Adipocyte (in vitro differentiated cells): ENCODE data around the gene WNT16.
A peak's percentile ranks its signal among the peaks of the same experiment; 100 is the strongest.

Experiments
- DNase-seq: peaks from one replicate; pipeline ENCODE4 v3.0.0-alpha.2; 2015; ENCODE audit warnings: low read depth
- H3K27me3 ChIP-seq: replicated peaks from 2 replicates; pipeline ENCODE4 v1.7.0; 2013; ENCODE audit warnings: mild to moderate bottlenecking, low read length, moderate library complexity; ENCODE audit not compliant: control insufficient read depth, insufficient read depth
- H3K36me3 ChIP-seq: 2 replicates; pipeline ENCODE4 v1.7.0; 2013; ENCODE audit warnings: low read length, mild to moderate bottlenecking, moderate library complexity; ENCODE audit not compliant: control insufficient read depth, insufficient read depth, severe bottlenecking
- H3K4me1 ChIP-seq: 2 replicates; pipeline ENCODE4 v1.7.0; 2013; ENCODE audit warnings: mild to moderate bottlenecking, low read length, moderate library complexity; ENCODE audit not compliant: control insufficient read depth, insufficient read depth
- H3K4me3 ChIP-seq: 2 replicates; pipeline ENCODE4 v1.7.0; 2013; ENCODE audit warnings: mild to moderate bottlenecking, low read length, moderate library complexity
- H3K9ac ChIP-seq: 2 replicates; pipeline ENCODE4 v1.7.0; 2013; ENCODE audit warnings: mild to moderate bottlenecking, low read length, moderate library complexity
- H3K9me3 ChIP-seq: 2 replicates; pipeline ENCODE4 v1.7.0; 2013; ENCODE audit warnings: mild to moderate bottlenecking, low read length, moderate library complexity; ENCODE audit not compliant: control insufficient read depth

The WNT16 gene

GRCh38 chr7:121331574-121331973 is 2.8 kb downstream of the WNT16 start:
- no peaks in the 10 kb centered on the region for H3K9me3 ChIP-seq
- H3K27me3 ChIP-seq, result peaks cover 31% of the 10 kb centered on the region
- no peak overlapping the region for H3K9ac ChIP-seq
- no peak overlapping the region for H3K4me3 ChIP-seq
- no peak for DNase-seq
- peaks cover 13% of the 10 kb centered on the region for H3K4me1 ChIP-seq
- no peaks in the 10 kb centered on the region for H3K36me3 ChIP-seq

GRCh38 chr7:121334376-121334775 is 5.6 kb downstream of the WNT16 start:
- H3K9ac ChIP-seq, result no peak overlapping the region
- H3K27me3 ChIP-seq, result peaks cover 14% of the 10 kb centered on the region
- H3K4me3 ChIP-seq, result no peak overlapping the region
- H3K4me1 ChIP-seq, result peaks cover 10% of the 10 kb centered on the region
- no peak for DNase-seq
- H3K9me3 ChIP-seq, result no peaks in the 10 kb centered on the region
- no peaks in the 10 kb centered on the region for H3K36me3 ChIP-seq

DNA sequence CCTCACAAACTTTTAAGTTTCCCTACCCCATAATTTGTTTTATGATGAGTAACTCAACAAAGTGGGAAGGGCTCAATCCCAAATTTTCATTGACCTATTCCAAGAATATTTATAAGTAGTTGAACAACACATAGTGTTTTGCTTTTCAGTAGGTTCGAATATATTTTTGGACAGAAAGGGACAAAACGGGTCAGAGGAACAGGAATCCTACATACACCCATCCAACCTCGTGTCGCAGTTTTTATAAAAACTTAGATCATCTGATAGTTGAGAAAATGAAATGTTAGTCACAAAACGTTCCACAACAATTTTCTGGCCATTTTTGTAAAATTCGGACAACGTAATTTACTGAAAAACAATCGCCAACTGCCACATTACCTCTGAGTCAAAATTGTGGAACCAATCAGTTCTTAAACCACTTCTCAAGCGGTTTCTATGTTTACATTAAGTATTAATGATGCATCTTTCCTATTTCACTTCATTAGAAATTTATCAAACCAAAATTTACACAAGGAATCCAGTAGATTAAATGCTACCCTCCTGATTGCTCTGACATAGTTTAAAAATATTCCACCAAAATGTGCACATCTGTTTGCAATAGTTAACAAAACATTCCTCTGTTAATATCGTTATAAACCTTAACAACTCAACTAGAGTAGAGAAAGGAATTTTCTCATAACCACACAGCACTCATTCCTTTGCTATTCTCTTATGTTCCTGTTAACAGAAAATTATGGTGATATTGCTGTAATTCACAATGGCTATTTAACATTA is 6.3 kb downstream of the WNT16 start:
- no peak overlapping the region for H3K4me3 ChIP-seq
- H3K36me3 ChIP-seq, result no peaks in the 10 kb centered on the region
- H3K27me3 ChIP-seq, result peaks cover 8% of the 10 kb centered on the region
- no peaks in the 10 kb centered on the region for H3K9me3 ChIP-seq
- peaks cover 4% of the 10 kb centered on the region for H3K4me1 ChIP-seq
- H3K9ac ChIP-seq, result no peak overlapping the region
- DNase-seq, result peak; percentile 57

GRCh38 chr7:121336579-121336978 is 7.8 kb downstream of the WNT16 start:
- H3K9ac ChIP-seq, result no peak overlapping the region
- H3K9me3 ChIP-seq, result no peaks in the 10 kb centered on the region
- no peak for DNase-seq
- H3K36me3 ChIP-seq, result no peaks in the 10 kb centered on the region
- no peaks in the 10 kb centered on the region for H3K4me1 ChIP-seq
- peaks cover 1% of the 10 kb centered on the region for H3K27me3 ChIP-seq
- no peak overlapping the region for H3K4me3 ChIP-seq

DNA sequence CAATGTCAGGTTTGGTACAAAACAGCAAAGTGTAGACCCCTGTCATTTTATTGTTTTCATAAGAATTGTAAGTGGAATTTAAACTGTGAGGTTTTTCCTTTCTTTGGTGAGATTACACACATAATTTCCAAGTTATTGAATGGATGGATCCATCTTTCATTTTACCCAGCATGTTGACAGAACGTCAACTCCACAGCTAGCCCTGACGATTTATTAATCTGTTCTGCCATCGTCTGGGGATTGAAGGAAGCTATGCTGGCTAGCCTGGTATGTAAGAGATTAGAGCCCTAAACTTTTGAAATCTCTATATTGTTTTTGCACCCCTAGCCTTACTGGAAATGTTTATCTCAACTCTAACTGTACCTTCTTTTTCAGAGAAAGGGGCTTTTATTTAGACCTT is 8.6 kb downstream of the WNT16 start:
- Histone ChIP-seq H3K9ac (no peak overlapping the region), H3K36me3 (no peaks in the 10 kb centered on the region), H3K27me3 (no peaks in the 10 kb centered on the region), H3K4me1 (peaks cover 6% of the 10 kb centered on the region), H3K4me3 (no peak overlapping the region), H3K9me3 (no peaks in the 10 kb centered on the region)
- DNase-seq, result peak; percentile 52

DNA sequence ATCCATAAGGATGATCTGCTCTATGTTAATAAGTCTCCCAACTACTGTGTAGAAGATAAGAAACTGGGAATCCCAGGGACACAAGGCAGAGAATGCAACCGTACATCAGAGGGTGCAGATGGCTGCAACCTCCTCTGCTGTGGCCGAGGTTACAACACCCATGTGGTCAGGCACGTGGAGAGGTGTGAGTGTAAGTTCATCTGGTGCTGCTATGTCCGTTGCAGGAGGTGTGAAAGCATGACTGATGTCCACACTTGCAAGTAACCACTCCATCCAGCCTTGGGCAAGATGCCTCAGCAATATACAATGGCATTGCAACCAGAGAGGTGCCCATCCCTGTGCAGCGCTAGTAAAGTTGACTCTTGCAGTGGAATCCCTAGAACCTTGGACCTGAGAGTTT is 10.3 kb downstream of the WNT16 start:
- no peaks in the 10 kb centered on the region for H3K36me3 ChIP-seq
- H3K27me3 ChIP-seq, result no peaks in the 10 kb centered on the region
- H3K9me3 ChIP-seq, result no peaks in the 10 kb centered on the region
- no peak overlapping the region for H3K9ac ChIP-seq
- no peak overlapping the region for H3K4me3 ChIP-seq
- no peak for DNase-seq
- peaks cover 23% of the 10 kb centered on the region for H3K4me1 ChIP-seq

DNA sequence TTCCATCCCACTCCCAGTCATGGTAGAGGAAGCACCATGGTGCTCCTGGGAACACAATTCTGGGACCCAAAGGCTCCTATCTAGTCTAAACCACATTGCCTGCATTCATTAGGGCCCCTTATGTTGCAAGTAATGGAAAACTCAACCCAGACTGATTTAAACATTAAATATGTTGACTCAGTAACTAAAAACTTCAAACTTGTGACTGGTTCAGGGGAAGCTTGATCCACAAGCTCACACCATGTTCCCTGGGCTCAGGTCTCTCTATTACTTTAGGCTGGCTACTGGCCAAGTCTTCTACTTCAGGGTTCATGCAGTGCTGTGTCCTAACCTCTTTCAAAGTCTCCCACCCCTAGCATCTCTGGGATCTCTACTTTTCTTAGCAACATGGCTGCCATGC is 13.1 kb downstream of the WNT16 start:
- Histone ChIP-seq H3K9me3 (no peaks in the 10 kb centered on the region), H3K4me1 (peaks cover 37% of the 10 kb centered on the region), H3K27me3 (no peaks in the 10 kb centered on the region)

DNA sequence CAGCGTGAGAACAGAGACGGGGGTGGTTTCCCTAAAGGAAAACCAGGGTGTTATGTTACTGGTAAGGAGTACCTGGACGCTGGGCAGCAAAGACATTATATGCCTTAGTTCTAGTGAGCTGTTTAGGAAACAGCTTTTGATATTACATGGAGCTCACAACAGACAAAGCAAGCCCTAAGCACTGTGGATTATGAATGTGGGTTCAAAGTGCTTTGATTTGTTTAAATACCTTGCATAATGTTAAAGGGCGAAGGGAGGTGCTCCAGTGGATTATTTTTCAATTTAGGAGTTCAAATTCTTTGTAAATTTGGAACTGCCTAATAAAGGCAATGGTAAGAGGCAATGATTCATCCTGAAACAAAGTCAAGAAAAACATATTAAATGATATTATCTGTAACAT is 13.8 kb downstream of the WNT16 start:
- no peak overlapping the region for H3K9ac ChIP-seq
- H3K36me3 ChIP-seq, result peaks cover 8% of the 10 kb centered on the region
- H3K9me3 ChIP-seq, result no peaks in the 10 kb centered on the region
- peaks cover 37% of the 10 kb centered on the region for H3K4me1 ChIP-seq
- H3K27me3 ChIP-seq, result no peaks in the 10 kb centered on the region
- H3K4me3 ChIP-seq, result no peak overlapping the region
- no peak for DNase-seq

More for the DNA sequence above, 13.1 kb downstream of the WNT16 start:
- Histone ChIP-seq H3K9ac (no peak overlapping the region), H3K36me3 (peaks cover 3% of the 10 kb centered on the region), H3K4me3 (no peak overlapping the region)
- peak; percentile 16 for DNase-seq

DNA sequence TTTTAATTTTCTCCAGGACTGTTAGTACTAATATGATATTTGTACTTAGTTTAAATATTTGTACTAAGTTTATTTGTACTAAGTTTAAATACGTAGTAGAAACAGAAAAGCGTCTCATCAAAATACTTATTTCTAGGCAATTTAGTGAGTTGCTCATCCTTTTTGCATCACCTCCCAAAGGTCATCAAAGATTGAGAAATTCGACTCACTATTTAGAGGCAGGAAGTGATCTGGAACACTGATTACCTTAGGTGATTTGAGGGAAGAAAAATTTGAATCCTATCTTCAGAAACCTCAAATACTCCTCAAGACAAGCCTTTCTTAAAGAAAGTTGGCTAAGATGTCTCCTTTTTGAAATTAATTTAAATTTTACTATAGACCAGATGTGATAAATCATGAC is 14.5 kb downstream of the WNT16 start:
- peaks cover 37% of the 10 kb centered on the region for H3K4me1 ChIP-seq
- H3K9ac ChIP-seq, result no peak overlapping the region
- no peaks in the 10 kb centered on the region for H3K9me3 ChIP-seq
- peaks cover 8% of the 10 kb centered on the region for H3K36me3 ChIP-seq
- no peak overlapping the region for H3K4me3 ChIP-seq
- H3K27me3 ChIP-seq, result no peaks in the 10 kb centered on the region
- DNase-seq, result no peak

GRCh38 chr7:121344093-121344492 is 15.3 kb downstream of the WNT16 start:
- H3K9me3 ChIP-seq, result no peaks in the 10 kb centered on the region
- peaks cover 37% of the 10 kb centered on the region for H3K4me1 ChIP-seq
- no peaks in the 10 kb centered on the region for H3K27me3 ChIP-seq
- no peak overlapping the region for H3K4me3 ChIP-seq
- no peak overlapping the region for H3K9ac ChIP-seq
- peak; percentile 42 for DNase-seq
- peaks cover 8% of the 10 kb centered on the region for H3K36me3 ChIP-seq

GRCh38 chr7:121344497-121344896 is 15.7 kb downstream of the WNT16 start:
- no peaks in the 10 kb centered on the region for H3K9me3 ChIP-seq
- no peak overlapping the region for H3K9ac ChIP-seq
- H3K4me3 ChIP-seq, result no peak overlapping the region
- DNase-seq, result peak; percentile 3
- peaks cover 37% of the 10 kb centered on the region for H3K4me1 ChIP-seq
- peaks cover 8% of the 10 kb centered on the region for H3K36me3 ChIP-seq
- no peaks in the 10 kb centered on the region for H3K27me3 ChIP-seq

- Histone ChIP-seq H3K9ac (no peak overlapping the region), H3K9me3 (no peaks in the 10 kb centered on the region), H3K4me3 (no peak overlapping the region), H3K4me1 (no peaks in the 10 kb centered on the region), H3K27me3 (no peaks in the 10 kb centered on the region), H3K36me3 (peaks cover 72% of the 10 kb centered on the region)
- no peak for DNase-seq
These were observed 22.9 kb downstream of the WNT16 start for GRCh38 chr7:121351682-121352081.
